NCI-H146 treated with DMSO at 0.1 percent for 48 hours (cell line): ENCODE measurements around the gene COPA.
A peak's percentile ranks its signal among the peaks of the same experiment; 100 is the strongest.
"Not testable (repeated sequence)": the region's sequence is repeated elsewhere in the genome, so short reads cannot be mapped to it uniquely, and the experiment has no call there.

Experiments
- DNase-seq: peaks from one replicate; lab custom pipeline; 2025; ENCODE audit not compliant: unreplicated experiment; lab: John Stamatoyannopoulos, UW

Gene COPA

GRCh38 chr1:160342953-160343869 lies at the start of gene COPA, which contains the start of gene NCSTN:
COPA (minus strand) TSS chr1:160343250; CDS start chr1:160343170, 80 bp downstream.
NCSTN (plus strand) TSS chr1:160343383; CDS start chr1:160343397, 14 bp downstream.
- peak; percentile 74 for DNase-seq

- not testable (repeated sequence) for DNase-seq
Measured at GRCh38 chr1:160388406-160388805, 45.4 kb upstream of the COPA start.

DNA sequence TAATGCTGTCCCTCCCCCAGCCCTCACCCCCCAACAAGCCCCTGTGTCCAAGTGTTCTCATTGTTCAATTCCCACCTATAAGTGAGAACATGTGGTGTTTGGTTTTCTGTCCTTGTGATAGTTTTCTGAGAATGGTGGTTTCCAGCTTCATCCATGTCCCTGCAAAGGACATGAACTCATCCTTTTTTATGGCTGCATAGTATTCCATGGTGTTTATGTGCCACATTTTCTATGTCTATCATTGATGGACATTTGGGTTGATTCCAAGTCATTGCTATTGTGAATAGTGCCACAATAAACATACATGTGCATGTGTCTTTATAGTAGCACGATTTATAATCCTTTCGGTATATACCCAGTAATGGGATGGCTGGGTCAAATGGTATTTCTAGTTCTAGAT lies 41.8 kb upstream of the COPA start:
- not testable (repeated sequence) for DNase-seq

DNA sequence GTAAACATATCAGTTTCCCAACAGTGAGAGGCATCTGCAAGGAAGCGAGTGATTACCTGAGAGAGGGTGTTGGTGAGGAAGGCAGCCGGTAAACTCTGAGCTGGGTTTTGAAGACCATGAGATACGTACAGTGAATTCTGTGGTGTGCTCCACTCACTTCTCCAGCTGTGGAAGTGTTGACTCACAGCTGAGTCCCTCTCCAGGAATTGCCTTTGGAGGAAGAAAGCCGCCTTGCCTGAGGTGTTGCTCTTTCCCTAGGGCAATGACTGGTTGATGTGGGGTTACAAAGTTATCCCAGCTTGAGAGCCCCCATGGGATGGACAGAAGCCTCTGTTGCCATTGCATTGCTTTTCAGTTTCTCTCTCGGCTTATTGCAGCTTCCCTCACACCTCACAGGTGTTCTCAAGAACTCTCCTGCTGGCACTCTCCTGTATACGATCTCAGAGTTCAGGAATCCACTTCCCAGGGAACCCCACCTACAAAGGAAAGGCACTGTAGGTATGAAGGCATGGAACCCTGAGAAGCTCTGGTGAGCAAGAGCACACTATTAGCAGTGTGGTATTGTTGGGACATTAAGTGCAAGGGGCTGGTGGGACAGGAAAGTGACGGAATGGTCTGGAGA lies 34.6 kb upstream of the COPA start:
- DNase-seq, result no peak

GRCh38 chr1:160376525-160377131 lies 33.6 kb upstream of the COPA start:
- DNase-seq, result peak; percentile 53

DNA sequence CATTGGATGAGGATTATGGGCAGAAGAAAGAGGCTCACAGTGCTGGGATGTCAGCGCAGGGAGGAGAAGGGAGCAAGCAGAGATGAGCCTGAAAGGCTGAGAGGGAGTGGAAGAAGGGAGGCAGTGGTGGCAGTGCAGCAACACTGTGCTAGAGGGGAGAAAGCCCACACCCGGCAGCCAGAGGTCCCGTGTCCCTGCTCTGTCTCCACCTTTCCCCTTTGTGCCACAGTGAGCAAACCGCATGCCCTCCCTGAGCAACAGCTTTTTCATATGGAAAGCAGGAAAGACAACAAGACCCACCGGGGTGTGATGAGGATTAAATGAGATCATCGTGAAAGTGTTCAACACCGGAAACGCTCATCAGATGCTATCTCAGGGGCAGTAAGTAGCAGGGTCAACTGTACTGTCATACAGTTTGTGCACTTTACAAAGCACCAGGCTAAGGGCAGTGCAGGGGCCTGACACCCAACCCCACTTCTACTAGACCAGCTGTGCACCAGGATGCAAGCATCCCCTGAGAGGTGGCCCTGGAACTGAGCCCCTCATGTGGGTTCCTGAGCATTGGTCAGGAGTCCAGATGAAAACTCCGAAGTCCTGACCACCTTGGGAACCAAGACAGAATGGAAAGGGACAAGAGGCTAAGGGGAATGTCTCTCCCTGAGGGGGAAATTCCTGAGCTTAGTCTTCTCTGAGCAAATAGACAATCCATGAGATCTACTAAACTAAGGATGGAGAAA lies 32.9 kb upstream of the COPA start:
- peak; percentile 53 for DNase-seq

GRCh38 chr1:160374306-160375110 lies 31.5 kb upstream of the COPA start:
- DNase-seq, result no peak

DNA sequence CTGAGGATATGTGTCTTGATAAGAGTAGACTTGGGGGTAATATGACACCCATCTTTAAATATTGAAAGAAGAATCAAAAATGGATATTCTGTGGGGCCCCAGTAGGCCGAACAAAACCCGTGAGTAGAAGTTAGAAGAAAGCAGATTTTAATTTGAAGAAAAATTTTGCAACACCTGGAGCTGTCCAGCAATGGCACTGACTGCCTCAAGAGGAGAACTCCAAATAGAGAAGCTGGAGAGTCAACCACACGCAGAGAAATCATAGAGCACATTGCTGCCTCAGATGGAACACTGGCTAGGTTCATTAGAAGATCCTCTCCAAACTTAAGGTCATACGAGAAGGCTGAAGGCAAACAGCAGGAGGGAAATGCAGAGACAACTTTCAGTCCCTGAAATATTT lies 30.6 kb upstream of the COPA start:
- no peak for DNase-seq

GRCh38 chr1:160371756-160372155 lies 28.7 kb upstream of the COPA start:
- no peak for DNase-seq

DNA sequence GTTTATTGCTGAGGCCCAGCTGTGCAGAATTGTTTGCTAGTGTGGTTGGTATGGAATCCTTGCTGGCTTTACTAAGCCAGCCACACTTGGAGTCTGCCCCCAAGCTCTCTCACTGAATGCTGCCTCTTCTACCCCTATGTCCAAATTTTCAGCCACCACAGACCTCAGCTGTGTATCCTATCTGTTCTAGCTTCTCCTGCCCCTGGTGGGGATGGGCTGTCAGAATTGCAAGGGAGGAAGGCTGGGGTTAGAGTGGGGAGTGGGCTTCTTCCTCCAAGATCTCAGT lies 28.2 kb upstream of the COPA start:
- DNase-seq, result no peak

- no peak for DNase-seq
Measured at GRCh38 chr1:160370561-160371345, 27.7 kb upstream of the COPA start.

GRCh38 chr1:160369087-160369486 lies 26.0 kb upstream of the COPA start:
- DNase-seq, result no peak

GRCh38 chr1:160367934-160368923 lies 25.2 kb upstream of the COPA start:
- DNase-seq, result no peak

GRCh38 chr1:160367516-160367900 lies 24.5 kb upstream of the COPA start:
- no peak for DNase-seq

- no peak for DNase-seq
Measured at GRCh38 chr1:160366731-160367515, 23.9 kb upstream of the COPA start, which contains the start of gene NHLH1. NHLH1 (plus strand) TSS chr1:160367071; CDS start chr1:160370732, 3,661 bp downstream.

DNA sequence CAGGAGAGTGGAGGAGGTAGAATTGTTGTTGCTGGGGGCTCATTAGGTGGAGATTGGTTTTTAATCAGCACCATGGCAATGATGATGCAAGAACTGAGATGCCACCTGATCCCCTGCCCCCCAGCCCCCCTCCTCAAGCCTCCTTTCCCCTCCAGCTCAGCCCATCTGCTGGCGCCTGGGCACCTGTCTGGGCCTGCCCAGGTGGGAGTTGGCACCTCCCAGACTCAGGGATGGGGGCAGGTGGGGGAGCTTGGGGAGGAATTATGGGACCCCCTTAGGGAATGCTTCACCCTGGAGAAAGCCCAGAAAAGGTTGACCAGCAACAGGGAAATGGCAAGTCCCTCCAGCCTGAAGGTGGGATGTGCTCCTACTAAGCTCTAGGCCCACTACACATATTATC lies 22.3 kb upstream of the COPA start:
- no peak for DNase-seq

DNA sequence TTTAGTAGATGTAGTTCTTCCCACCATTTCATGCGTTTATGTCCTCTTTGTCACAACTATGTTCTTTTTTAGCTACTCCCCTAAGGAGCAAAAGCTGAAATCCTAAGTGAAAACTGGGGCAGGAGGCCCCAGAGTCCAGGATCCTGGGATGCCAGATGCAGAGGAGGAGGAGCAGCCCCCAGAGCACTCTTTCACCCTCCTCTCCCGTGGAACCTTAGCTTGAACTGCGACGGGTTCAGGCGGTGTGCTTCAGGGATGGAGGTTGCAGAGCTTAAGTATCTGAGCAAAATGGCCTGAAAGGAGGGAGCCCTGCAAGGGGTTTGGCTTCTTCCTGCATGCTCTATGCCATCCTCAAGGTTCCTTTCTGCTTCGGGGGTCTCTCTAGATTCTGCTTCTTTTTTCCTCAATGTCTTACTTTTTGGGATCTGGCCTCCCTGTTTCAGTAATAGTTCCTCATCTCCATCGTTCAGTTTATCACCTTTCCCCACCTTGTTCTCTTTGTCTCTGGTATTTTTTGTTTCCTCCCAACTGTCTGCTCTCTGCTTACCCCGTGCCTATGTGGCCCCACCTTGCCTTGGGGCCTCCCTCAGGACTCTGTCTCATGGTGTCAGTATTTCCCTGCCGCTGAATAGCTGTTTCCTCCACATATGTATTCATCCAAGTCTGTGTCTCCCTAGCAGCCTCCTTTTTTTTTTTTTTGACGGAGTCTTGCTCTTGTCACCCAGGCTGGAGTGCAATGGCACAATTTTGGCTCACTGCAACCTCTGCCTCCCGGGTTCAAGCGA lies 21.1 kb upstream of the COPA start:
- DNase-seq, result no peak
